SK-N-SH treated with all-trans-retinoic acid at 6 μM for 48 hours (cell line): ENCODE results near the gene PAXIP1.

Experiments used
- ARNTL ChIP-seq: fragments of 450-650 bp; formaldehyde crosslinking; IDR thresholded peaks from 2 replicates; pipeline ENCODE4 v1.5.0; 2020; ENCODE audit warnings: low read depth, mild to moderate bottlenecking, moderate library complexity, borderline replicate concordance
- RARB ChIP-seq: fragments of 250-450 bp; sonication (Bioruptor Pico); IDR thresholded peaks from 2 replicates; pipeline ENCODE4 v1.8.0; 2021; ENCODE audit warnings: mild to moderate bottlenecking, moderate library complexity
- ZC3H10 ChIP-seq: fragments of 250-450 bp; sonication (Bioruptor Pico); IDR thresholded peaks from 2 replicates; pipeline ENCODE4 v1.5.1; 2021; ENCODE audit warnings: mild to moderate bottlenecking, moderate library complexity

- TF ChIP-seq ARNTL (CRISPR knock-in tag) (0 out of 2 replicates have a peak, but pooled peaks have one; percentile 23), RARB (CRISPR knock-in tag) (no peak), ZC3H10 (no peak)
These were observed at the start of gene PAXIP1 for GRCh38 chr7:155003092-155003375.
